GM18502 (cell line): ENCODE results near the gene NPFFR2.
"Not testable (repeated sequence)": the region's sequence is repeated elsewhere in the genome, so short reads cannot be mapped to it uniquely, and the experiment has no call there.

Source experiments
- ATAC-seq: cut with Tn5 transposase; IDR thresholded peaks from one replicate; pipeline ENCODE4 v1.9.1; 2021; ENCODE audit warnings: mild to moderate bottlenecking; ENCODE audit not compliant: unreplicated experiment, poor library complexity

Gene NPFFR2

GRCh38 chr4:72110886-72111285 is 79.1 kb downstream of the NPFFR2 start:
- no peak for ATAC-seq

DNA sequence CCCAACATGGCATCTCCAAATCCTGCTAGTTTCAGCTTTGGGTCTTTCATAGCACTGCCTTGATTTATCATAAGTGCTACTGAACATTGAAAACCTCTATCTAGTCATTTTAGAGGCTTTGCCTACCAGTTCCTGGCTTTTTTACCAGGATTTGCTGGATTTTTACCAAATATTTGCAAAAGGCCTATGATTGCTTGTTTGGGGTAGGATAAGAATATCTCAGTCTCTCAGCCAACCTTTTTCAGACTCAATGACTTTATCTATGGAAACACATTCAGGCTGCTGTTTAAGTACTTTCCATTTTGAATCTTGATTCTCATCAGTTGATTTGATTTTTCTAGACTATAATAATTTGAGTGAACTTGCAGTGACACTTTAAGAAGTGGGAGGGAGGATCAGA is 80.1 kb downstream of the NPFFR2 start:
- ATAC-seq = no peak

DNA sequence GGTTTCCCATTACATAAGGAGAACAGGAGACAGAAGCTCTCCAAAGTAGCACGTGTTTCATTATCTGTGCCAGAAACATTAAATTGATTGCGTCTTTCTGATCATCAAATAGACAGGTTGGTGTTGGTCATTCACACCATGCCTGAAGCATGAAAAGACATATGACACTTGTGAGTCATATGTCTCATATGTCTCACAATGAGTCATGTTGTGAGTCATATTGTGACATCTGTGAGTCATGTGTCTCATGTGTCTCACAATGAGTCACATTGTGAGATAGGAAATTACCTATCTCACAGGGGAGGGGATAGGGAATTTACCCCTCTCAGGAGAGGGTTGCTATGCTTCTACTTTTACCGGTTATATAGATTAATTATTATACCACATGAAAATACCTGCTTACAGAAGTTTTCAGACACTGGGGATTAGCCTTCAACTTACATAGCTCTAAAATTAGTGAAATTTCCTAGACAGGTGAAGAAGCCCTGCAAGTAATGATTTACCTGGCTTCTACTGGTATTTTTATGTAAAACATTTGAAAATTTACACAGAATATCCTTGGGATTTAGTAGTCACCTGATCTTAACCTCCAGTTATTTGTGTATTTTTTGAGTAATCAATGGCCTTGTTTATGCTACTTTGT is 80.8 kb downstream of the NPFFR2 start:
- ATAC-seq = peak; percentile 98

GRCh38 chr4:72118017-72118416 is 86.2 kb downstream of the NPFFR2 start:
- ATAC-seq = peak; percentile 82

- ATAC-seq = no peak
Observed at GRCh38 chr4:72119946-72120345, 88.1 kb downstream of the NPFFR2 start.

DNA sequence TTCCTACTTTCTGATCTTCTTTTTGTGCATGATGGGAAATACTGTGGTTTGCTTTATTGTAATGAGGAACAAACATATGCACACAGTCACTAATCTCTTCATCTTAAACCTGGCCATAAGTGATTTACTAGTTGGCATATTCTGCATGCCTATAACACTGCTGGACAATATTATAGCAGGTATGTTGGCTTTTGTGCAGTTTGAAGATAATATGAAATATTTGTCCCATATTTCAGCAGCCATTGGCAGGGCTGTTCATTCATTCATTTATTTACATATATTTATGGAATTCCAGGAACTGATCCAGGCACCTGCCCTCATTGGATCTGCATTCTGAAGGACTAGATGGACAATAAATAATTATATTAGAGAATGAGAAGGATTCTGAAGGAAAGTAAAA is 96.9 kb downstream of the NPFFR2 start:
- ATAC-seq = no peak

- ATAC-seq = no peak
Observed at GRCh38 chr4:72136429-72136828, 104.6 kb downstream of the NPFFR2 start.

GRCh38 chr4:72139997-72140396 is 108.2 kb downstream of the NPFFR2 start:
- ATAC-seq = not testable (repeated sequence)

DNA sequence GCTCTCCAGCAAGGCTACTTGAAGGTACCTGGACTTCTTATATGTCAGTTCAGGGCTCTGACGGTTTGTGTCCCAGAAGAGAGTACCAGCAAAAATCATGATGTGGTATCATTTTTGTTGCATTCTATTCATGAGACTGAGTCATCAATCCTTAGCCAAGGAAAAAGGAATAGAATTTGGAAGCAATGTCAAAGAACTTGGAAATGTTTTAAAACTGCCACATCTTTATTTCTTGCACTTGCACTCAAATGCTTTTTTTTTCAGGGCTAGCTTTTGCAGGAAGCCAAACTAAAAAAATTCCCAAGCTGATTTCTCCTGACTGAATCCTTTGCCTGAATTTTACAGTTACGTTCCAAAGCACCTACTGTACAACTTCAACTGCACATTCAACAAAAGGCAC is 112.4 kb downstream of the NPFFR2 start:
- ATAC-seq = no peak

DNA sequence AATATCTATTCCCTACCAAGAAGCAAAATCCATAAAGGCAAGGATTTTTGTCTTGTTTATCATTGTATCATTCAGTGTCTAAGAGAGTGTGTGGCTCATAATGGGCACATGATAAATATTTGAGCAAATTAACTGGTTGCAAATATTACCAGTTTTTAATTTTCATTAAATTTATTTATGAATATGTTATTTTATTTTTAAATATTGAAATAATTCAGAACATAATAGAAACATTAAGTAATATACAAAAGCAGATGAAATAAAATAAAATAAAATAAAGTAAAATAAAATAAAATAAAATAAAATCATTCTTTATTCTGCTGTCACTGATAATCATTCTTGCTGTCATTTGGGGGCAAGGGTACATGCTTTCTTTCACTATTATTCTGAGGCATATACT is 120.9 kb downstream of the NPFFR2 start:
- ATAC-seq = no peak

- ATAC-seq = not testable (repeated sequence)
Observed at GRCh38 chr4:72153634-72154033, 121.8 kb downstream of the NPFFR2 start.

GRCh38 chr4:72169285-72169684 is 137.5 kb downstream of the NPFFR2 start:
- not testable (repeated sequence) for ATAC-seq

GRCh38 chr4:72169861-72170260 is 138.1 kb downstream of the NPFFR2 start:
- ATAC-seq = no peak

DNA sequence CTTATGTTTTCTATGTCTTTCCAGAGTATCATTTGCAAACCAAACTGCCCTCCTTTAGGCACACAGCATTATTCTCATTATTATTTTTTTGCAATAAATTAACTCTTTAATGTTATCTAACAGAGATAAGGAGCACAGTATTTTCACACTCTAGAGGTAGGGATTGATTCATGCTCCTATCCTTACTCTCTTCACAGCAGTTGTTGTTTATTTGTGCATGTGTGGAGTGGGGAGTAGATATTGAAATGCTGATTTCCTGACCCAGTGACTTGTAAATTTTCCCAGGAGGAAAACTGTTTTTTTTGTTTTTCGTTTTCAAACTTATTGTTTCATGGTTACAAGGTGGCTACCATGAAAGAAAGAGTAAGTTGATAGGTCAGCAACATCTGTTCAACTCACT is 140.0 kb downstream of the NPFFR2 start:
- ATAC-seq = no peak

- ATAC-seq = no peak
Observed at GRCh38 chr4:72179342-72179741, 147.5 kb downstream of the NPFFR2 start.

- peak; percentile 73 for ATAC-seq
Observed at GRCh38 chr4:72186714-72187113, 154.9 kb downstream of the NPFFR2 start.

DNA sequence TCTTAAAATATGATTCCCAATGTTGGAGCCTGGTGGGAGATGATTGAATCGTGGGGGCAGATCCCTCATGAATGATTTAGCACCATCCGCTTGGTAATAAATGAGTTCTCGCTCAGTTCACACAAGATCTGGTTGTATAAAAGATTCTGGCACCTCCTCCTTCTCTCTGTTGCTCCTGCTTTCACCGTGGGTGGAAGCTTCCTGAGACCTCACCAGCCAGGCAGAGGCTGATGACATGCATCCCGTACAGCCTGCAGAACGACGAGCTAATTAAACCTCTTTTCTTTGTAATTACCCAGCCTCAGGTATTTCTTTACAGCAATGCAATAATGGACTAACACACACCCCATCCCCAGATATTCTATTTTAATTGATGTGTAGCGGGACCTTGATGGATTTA is 162.2 kb downstream of the NPFFR2 start:
- no peak for ATAC-seq

DNA sequence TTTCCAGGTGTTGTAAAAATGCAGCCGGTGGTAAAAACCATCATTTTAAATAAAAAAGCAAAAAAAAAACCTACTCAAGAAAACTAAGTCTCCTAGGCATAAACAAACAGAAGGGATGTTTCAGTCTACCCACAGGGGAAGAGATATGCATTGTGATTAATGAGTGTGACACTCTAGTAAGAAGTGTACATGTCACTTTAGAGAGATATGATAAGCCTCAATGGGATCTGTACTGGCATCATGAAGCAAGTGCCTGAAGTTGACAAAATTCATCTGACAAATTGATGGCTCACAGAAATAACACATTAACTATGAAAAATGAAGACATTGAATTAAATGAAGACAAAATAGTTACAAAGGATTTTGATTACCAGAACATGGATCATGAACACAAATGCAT is 162.7 kb downstream of the NPFFR2 start:
- ATAC-seq = no peak
